GM21423 (cell line): Measurements from ENCODE around the gene SYNE2.
A peak's percentile ranks its signal among the peaks of the same experiment; 100 is the strongest.
"Not testable (repeated sequence)": the region's sequence is repeated elsewhere in the genome, so short reads cannot be mapped to it uniquely, and the experiment has no call there.

Experiments
- ATAC-seq: cut with Tn5 transposase; IDR thresholded peaks from one replicate; pipeline ENCODE4 v1.9.1; 2021; ENCODE audit warnings: mild to moderate bottlenecking, moderate library complexity; ENCODE audit not compliant: unreplicated experiment

Gene SYNE2

GRCh38 chr14:63852817-63853731 is at the start of gene SYNE2:
TSS of gene SYNE2 (plus strand) at chr14:63853004. CDS start at chr14:63909149, 56,145 bp downstream.
- peak; percentile 84 for ATAC-seq

- ATAC-seq = not testable (repeated sequence)
These were observed 49.5 kb upstream of the SYNE2 start for GRCh38 chr14:63803221-63803791.

GRCh38 chr14:63806064-63806463 is 46.7 kb upstream of the SYNE2 start:
- ATAC-seq = not testable (repeated sequence)

GRCh38 chr14:63811692-63812091 is 41.1 kb upstream of the SYNE2 start:
- ATAC-seq = not testable (repeated sequence)

- no peak for ATAC-seq
These were observed 19.1 kb upstream of the SYNE2 start for GRCh38 chr14:63833728-63834127.

GRCh38 chr14:63840981-63841380 is 11.8 kb upstream of the SYNE2 start:
- ATAC-seq = no peak

GRCh38 chr14:63843796-63844195 is 9.0 kb upstream of the SYNE2 start:
- no peak for ATAC-seq

- ATAC-seq = no peak
These were observed 3.9 kb upstream of the SYNE2 start for GRCh38 chr14:63848890-63849289.

GRCh38 chr14:63852271-63852816 is 460 bp upstream of the SYNE2 start:
- peak; percentile 6 for ATAC-seq

GRCh38 chr14:63853831-63854293 is 1.1 kb downstream of the SYNE2 start:
- peak; percentile 35 for ATAC-seq

GRCh38 chr14:63854330-63854729 is 1.5 kb downstream of the SYNE2 start:
- ATAC-seq = no peak

- no peak for ATAC-seq
These were observed 2.5 kb downstream of the SYNE2 start for GRCh38 chr14:63855281-63855680.

GRCh38 chr14:63857466-63858030 is 4.7 kb downstream of the SYNE2 start:
- no peak for ATAC-seq

- no peak for ATAC-seq
These were observed 7.3 kb downstream of the SYNE2 start for GRCh38 chr14:63860146-63860545.

GRCh38 chr14:63862163-63862562 is 9.4 kb downstream of the SYNE2 start:
- ATAC-seq = no peak

- no peak for ATAC-seq
These were observed 10.2 kb downstream of the SYNE2 start for GRCh38 chr14:63863004-63863403.

GRCh38 chr14:63864775-63865174 is 12.0 kb downstream of the SYNE2 start:
- peak; percentile 29 for ATAC-seq

GRCh38 chr14:63867933-63868921 is 15.4 kb downstream of the SYNE2 start:
- ATAC-seq = no peak

GRCh38 chr14:63869940-63870752 is 17.3 kb downstream of the SYNE2 start:
- ATAC-seq = peak; percentile 43

- not testable (repeated sequence) for ATAC-seq
These were observed 17.9 kb downstream of the SYNE2 start for GRCh38 chr14:63870753-63871037.
